ENCODE data around the gene VIPR2. TPM values are rescaled to one million over a fixed set of nuclear protein-coding genes. Genes with fewer than 3 reads are reported as not detected.

VIPR2 gene
- total RNA-seq, 2 donors from 2014 or later = not detected

DNA sequence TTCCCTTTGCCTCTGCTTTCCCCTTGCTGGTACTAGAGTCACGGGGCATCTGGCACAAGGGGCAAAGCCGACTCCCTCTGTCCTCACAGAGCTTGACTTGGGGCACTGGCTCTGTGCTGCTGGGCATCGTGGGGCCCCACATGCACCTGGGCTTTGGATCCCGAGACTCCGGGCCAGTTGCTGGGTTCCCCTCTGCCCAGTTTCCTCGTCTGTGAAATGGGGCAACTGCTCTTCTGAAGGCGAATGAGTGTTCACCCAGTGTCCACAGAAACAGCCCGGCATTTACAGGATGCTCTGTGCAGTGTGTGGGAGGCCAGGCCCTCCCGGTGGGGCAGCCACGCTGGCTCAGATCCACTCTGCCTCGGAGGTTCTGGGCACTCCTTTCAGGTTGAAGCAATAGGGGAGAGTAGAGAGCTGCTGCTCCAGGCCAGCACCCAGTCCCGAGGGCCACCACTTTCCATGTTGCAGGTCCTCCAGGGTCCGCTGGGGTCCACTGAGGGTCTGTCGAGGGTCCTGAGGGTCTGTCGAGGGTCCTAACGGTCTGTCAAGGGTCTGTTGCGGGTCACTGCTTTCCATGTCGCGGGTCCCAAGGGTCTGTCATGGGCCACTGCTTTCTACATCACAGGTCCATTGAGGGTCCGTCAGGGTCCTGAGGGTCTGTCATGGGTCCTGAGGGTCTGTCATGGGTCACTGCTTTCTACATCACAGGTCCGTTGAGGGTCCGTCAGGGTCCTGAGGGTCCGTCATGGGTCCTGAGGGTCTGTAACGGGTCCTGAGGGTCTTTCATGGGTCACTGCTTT, 103.6 kb downstream of the VIPR2 start:
- DNase-seq (no peak), ATAC-seq (no peak)
- no peak overlapping the region for H3K27ac Mint-ChIP-seq

DNA sequence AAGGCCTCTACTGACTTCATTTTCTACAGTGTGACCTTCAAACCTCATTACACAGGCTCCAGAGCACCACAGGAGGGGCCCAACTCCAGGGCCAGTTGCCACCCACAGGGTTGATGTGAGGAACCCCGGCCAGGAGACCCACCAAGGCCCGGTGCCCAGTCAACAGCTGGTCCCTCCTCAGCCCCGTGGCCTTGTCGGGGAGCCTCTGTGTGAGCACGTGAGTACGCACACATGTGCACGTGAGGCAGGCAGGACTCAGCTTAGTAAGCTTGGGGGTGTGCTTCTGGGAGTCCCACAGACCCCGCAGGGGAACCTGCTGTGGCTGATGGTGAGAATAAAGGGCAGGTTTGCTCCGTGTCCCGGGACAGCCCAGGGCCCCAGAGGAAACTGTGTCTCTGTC, 104.5 kb downstream of the VIPR2 start:
- Mint-ChIP-seq H3K36me3 (ENCODE audit: low read depth) (no peaks in the 10 kb centered on the region), H3K4me3 (no peak overlapping the region), H3K4me1 (no peaks in the 10 kb centered on the region), H3K27me3 (peaks cover 44% of the 10 kb centered on the region), H3K27ac (no peak overlapping the region)
- no peak for ATAC-seq
- no peak for DNase-seq
- H3K9me3 ChIP-seq (ENCODE audit: control insufficient read depth, low read length, poor library complexity, severe bottlenecking) = no peaks in the 10 kb centered on the region

More for the DNA sequence above, 103.6 kb downstream of the VIPR2 start:
- Mint-ChIP-seq H3K4me1 (no peaks in the 10 kb centered on the region), H3K36me3 (ENCODE audit: low read depth) (no peaks in the 10 kb centered on the region), H3K4me3 (no peak overlapping the region), H3K27me3 (peaks cover 41% of the 10 kb centered on the region)
- no peaks in the 10 kb centered on the region for H3K9me3 ChIP-seq (ENCODE audit: control insufficient read depth, low read length, poor library complexity, severe bottlenecking)

DNA sequence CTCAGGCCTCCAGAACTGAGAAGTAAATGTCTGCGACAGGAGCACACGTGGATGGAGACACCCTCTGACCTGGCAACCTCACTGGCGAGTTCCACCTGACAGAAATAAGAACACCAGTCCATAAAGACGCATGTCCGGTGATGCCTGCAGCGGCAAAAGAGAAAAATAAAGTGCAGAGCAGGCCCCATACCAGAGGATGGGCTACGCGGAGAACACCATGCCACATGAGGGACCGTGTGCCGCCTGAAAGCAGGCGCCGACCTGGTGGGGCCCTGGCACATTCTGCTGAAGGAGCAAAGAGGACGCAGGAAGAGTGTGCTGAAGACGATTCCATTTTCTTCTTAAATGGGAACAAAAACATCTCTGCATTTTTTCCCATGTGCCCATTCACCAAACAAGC, 105.0 kb downstream of the VIPR2 start:
- Mint-ChIP-seq H3K27ac (no peak overlapping the region), H3K36me3 (ENCODE audit: low read depth) (no peaks in the 10 kb centered on the region), H3K4me3 (no peak overlapping the region), H3K4me1 (no peaks in the 10 kb centered on the region), H3K27me3 (peaks cover 40% of the 10 kb centered on the region)
- H3K9me3 ChIP-seq (ENCODE audit: control insufficient read depth, low read length, poor library complexity, severe bottlenecking) = no peaks in the 10 kb centered on the region
- ATAC-seq (no peak), DNase-seq (no peak)

DNA sequence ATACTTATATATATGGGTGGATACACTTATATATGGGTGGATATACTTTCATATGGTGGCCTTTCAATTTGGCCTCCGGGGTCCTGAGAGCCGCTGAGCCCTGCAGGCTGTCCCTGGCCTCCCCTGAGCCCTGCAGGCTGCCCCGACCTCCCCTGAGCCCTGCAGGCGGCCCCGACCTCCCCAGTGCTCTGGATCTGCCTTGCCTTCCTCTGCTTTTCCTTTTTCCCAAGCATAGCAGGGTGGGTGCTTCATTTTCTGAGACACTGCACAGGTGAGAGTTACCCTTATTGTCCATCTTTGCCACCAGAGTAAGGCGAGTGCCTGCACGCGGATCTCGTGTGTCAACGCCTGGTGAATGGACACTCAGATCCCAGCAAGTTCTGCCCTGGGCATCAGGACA, 106.6 kb downstream of the VIPR2 start:
- ATAC-seq = no peak
- no peaks in the 10 kb centered on the region for H3K9me3 ChIP-seq (ENCODE audit: control insufficient read depth, low read length, poor library complexity, severe bottlenecking)
- Mint-ChIP-seq H3K4me1 (no peaks in the 10 kb centered on the region), H3K27me3 (peaks cover 39% of the 10 kb centered on the region), H3K27ac (no peak overlapping the region), H3K36me3 (ENCODE audit: low read depth) (no peaks in the 10 kb centered on the region), H3K4me3 (no peak overlapping the region)
- DNase-seq = no peak

DNA sequence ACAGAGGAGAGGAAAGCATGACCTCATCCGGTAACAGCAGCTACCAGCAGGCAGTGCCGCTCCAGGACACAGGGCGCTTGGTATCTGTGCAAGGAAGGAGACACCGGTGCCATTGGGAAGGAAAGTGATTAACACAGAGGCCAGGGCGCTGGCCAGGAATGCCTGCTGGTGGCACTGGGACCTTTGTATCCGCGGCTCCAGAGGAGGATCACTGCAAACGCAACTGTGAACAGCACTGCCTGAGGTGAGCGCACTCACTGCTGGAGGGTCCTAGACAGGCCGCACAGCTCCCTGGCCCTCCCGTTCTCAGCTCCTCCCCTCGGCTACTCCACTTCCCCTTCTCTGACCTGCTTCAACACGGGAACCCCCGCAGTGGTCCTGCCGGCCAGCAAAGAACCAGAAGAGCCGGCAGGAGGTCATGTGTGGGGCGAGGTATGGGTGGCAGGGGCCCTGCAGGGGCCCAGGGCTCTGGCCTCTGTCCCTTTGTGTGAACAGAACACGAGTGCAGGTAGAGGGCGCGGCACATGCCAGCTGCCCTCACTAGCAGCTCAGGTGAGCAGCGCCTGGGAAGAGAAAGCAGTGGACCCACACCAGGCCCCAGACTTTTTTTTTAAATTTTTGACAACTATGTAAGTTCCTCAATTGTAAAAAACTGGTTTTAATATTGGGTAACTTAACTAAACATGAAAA, 107.6 kb downstream of the VIPR2 start:
- no peak overlapping the region for H3K4me3 Mint-ChIP-seq
- H3K36me3 Mint-ChIP-seq (ENCODE audit: low read depth) = no peaks in the 10 kb centered on the region
- H3K9me3 ChIP-seq (ENCODE audit: control insufficient read depth, low read length, poor library complexity, severe bottlenecking) = no peaks in the 10 kb centered on the region
- DNase-seq = no peak
- no peaks in the 10 kb centered on the region for H3K4me1 Mint-ChIP-seq
- H3K27ac Mint-ChIP-seq = no peak overlapping the region
- peaks cover 39% of the 10 kb centered on the region for H3K27me3 Mint-ChIP-seq
- ATAC-seq = no peak

DNA sequence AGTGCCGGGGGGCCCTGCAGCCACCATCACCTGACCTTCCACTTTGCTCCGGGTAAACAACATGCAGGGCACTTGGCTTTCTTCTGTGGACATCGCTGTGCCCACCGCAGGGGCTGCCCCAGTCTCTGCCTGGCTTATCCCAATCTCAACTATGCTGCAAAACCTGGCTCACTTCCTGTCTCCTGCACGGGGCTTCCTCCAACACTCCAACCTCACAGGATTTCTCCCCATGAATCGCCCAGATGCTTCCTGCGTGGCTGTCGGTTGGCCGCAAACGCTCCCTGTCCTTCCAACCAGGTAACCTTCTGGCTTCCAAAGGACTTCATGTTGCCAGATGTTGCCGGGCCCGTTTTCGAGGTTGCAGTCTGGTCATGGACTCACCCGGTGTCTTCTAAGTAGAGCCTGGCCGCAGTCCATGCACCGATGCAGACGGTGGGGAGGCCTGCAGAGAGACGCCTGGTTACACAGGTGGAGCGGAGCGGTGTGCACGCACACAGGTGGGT, 109.0 kb downstream of the VIPR2 start:
- no peaks in the 10 kb centered on the region for H3K9me3 ChIP-seq (ENCODE audit: control insufficient read depth, low read length, poor library complexity, severe bottlenecking)
- Mint-ChIP-seq H3K36me3 (ENCODE audit: low read depth) (no peaks in the 10 kb centered on the region), H3K4me1 (peaks cover 2% of the 10 kb centered on the region), H3K4me3 (no peak overlapping the region), H3K27ac (no peak overlapping the region), H3K27me3 (peaks cover 47% of the 10 kb centered on the region)
- DNase-seq (no peak), ATAC-seq (no peak)

DNA sequence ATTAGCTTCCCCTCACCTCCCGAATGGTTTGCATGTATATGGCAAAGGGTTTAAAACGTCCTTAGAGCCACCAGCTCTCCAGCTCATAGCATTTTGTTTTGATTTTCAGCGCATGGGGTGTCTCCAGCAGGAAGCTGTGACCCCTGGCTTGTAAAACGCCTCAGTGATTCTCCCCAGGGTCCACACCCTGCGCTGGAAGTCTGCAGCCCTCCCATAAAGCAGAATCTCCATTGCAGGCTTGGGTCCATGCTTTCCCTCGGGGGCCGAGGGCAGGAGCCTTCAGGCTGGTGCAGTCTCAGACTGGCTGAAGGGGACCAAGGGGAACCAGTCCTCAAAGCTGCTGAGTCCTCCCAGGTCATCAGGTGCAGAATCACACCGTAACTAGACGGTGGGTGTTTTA, 109.7 kb downstream of the VIPR2 start:
- no peak overlapping the region for H3K4me3 Mint-ChIP-seq
- no peak for DNase-seq
- H3K4me1 Mint-ChIP-seq = peaks cover 5% of the 10 kb centered on the region
- H3K27ac Mint-ChIP-seq = no peak overlapping the region
- H3K36me3 Mint-ChIP-seq (ENCODE audit: low read depth) = no peaks in the 10 kb centered on the region
- ATAC-seq = no peak
- no peaks in the 10 kb centered on the region for H3K9me3 ChIP-seq (ENCODE audit: control insufficient read depth, low read length, poor library complexity, severe bottlenecking)
- peaks cover 49% of the 10 kb centered on the region for H3K27me3 Mint-ChIP-seq

DNA sequence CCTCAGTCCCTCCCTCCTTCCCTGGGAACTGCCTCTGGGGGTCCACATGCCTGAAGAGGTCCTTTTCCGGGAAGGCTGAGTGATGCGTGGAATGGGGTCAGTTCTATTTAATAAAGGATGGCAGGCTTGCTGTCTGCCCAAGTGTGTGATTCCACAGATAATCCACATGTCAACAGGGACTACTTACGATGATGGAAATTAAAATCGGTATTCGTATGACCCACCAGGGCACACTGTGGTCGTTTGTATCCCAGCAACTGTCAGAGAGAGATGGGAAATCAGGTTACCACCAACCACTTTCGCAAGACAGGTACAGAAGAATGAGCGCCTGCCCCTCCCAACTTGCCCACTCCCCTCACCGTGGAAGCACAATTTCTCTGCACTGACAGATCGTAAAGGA, 110.3 kb downstream of the VIPR2 start:
- Mint-ChIP-seq H3K36me3 (ENCODE audit: low read depth) (no peaks in the 10 kb centered on the region), H3K4me3 (no peak overlapping the region), H3K4me1 (peaks cover 5% of the 10 kb centered on the region), H3K27ac (no peak overlapping the region), H3K27me3 (peaks cover 50% of the 10 kb centered on the region)
- DNase-seq (no peak), ATAC-seq (no peak)
- no peaks in the 10 kb centered on the region for H3K9me3 ChIP-seq (ENCODE audit: control insufficient read depth, low read length, poor library complexity, severe bottlenecking)

DNA sequence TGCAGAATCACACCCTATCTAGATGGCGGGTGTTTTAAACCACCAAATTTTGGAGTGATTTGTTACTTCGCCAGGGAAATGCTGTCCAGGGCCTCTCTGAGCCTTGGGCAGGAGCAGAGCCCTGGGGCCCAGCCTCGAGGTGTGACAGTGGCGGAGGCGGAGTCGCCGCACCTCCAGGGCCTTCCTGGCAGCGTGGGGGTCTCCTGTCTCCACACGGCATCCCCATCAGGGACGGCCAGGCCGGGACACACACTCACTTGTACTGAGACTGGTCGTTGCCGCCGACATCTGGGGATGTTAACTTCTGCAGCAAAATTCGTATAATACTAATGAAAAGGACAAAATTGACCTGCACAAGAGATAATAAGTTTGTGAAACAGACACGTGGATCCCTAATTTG, 110.7 kb downstream of the VIPR2 start:
- ATAC-seq = no peak
- Mint-ChIP-seq H3K4me1 (peaks cover 5% of the 10 kb centered on the region), H3K4me3 (no peak overlapping the region), H3K27ac (no peak overlapping the region), H3K27me3 (peaks cover 51% of the 10 kb centered on the region), H3K36me3 (ENCODE audit: low read depth) (no peaks in the 10 kb centered on the region)
- DNase-seq = no peak
- no peaks in the 10 kb centered on the region for H3K9me3 ChIP-seq (ENCODE audit: control insufficient read depth, low read length, poor library complexity, severe bottlenecking)

DNA sequence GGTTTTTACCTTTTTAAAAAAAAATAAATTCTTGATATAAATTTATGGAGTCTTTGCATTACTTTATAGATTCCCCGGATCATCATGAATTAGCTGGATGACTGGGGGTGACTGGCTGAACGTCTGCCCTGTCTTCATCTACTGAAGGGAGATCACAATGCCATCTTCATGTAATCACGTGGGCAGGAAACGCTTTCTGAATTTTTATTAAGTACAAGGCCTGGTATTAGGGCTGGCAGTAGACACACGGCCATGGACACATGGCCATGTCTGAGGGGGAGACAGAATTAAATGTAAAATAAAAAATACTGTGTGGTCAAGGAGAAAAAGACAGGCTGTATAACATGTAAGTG, 111.2 kb downstream of the VIPR2 start:
- H3K9me3 ChIP-seq (ENCODE audit: control insufficient read depth, low read length, poor library complexity, severe bottlenecking) = no peaks in the 10 kb centered on the region
- Mint-ChIP-seq H3K27ac (no peak overlapping the region), H3K4me3 (no peak overlapping the region), H3K4me1 (peaks cover 5% of the 10 kb centered on the region), H3K36me3 (ENCODE audit: low read depth) (no peaks in the 10 kb centered on the region), H3K27me3 (peaks cover 55% of the 10 kb centered on the region)
- ATAC-seq (no peak), DNase-seq (no peak)

DNA sequence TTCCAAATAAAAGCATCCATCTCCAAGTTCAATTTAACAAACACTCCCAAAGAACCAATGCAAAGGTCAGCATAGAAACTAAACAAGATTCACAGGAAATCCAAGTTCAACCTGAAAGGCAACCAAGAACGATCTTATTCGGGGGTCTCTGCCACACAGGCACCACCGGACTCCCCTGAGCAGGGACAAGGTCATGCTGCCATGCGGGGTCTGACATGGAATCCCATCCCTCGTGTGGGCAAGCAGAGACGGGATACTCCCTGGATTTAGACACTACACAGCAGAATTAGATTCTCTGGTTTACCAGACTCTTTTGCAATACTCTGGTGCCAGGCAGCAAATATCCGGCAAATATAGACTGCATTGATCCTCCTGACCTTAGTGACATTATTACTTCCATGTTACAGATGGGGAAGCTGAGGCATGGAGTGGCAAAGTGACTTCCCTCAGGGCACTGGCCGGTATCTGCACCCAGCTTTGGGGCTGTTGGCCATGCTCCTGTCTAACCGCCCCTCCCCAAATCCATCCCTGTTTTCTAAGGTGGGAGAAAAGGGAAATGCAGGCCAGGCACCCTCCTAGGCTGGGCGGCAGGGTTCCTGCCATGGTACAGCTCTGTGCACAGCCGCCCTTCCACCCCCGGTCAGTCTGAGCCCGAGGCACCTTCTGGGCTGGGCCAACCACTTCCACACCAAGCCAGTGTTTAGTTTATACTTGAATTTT, 111.8 kb downstream of the VIPR2 start:
- no peaks in the 10 kb centered on the region for H3K9me3 ChIP-seq (ENCODE audit: control insufficient read depth, low read length, poor library complexity, severe bottlenecking)
- H3K4me1 Mint-ChIP-seq = peaks cover 5% of the 10 kb centered on the region
- no peak overlapping the region for H3K4me3 Mint-ChIP-seq
- DNase-seq = no peak
- ATAC-seq = no peak
- H3K27ac Mint-ChIP-seq = no peak overlapping the region
- H3K36me3 Mint-ChIP-seq (ENCODE audit: low read depth) = no peaks in the 10 kb centered on the region
- H3K27me3 Mint-ChIP-seq = peaks cover 55% of the 10 kb centered on the region

DNA sequence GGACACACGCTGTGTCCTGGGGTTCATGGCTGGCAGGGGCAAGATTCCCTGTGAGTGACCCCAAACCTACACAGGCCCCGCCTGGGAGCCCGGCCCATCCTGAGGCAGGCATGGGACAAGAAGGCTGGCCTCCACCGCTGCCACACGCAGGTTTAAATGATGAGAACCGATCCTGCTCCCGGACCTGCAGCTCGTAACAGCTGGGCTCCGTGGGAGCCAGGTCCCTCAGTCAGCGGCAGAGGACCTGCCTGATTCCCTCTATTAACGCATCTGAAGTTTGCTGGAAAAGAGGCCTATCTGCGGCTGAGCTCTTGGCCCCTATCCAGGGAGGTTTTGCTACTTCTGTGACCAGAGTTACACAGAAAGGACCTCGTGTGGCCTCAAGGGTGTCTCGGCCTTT, 112.3 kb downstream of the VIPR2 start:
- Mint-ChIP-seq H3K4me3 (no peak overlapping the region), H3K27ac (no peak overlapping the region)

DNA sequence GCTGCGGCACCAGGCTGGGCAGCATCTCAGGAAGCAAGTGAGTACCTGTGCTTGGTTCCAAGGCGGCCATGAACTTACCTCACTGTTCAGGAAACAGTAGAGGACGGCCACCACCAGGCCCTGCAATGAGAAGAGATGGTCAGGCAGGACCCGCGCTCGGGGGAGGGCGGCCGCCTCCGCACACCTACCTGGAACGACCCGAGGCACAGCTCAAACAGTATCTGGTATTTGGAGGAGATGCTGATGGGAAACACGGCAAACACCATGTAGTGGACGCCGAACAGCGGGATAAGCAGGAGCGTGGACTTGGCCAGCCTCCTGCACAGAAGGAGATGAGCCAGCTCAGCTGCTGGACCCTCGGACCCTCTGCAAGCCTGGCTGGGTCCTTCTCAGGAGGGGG, 112.9 kb downstream of the VIPR2 start:
- Mint-ChIP-seq H3K4me1 (peaks cover 5% of the 10 kb centered on the region), H3K27ac (no peak overlapping the region), H3K27me3 (peaks cover 59% of the 10 kb centered on the region), H3K36me3 (ENCODE audit: low read depth) (no peaks in the 10 kb centered on the region), H3K4me3 (no peak overlapping the region)
- no peaks in the 10 kb centered on the region for H3K9me3 ChIP-seq (ENCODE audit: control insufficient read depth, low read length, poor library complexity, severe bottlenecking)
- DNase-seq (no peak), ATAC-seq (no peak)

More for the DNA sequence above, 112.3 kb downstream of the VIPR2 start:
- peaks cover 56% of the 10 kb centered on the region for H3K27me3 Mint-ChIP-seq
- no peaks in the 10 kb centered on the region for H3K9me3 ChIP-seq (ENCODE audit: control insufficient read depth, low read length, poor library complexity, severe bottlenecking)
- H3K36me3 Mint-ChIP-seq (ENCODE audit: low read depth) = no peaks in the 10 kb centered on the region
- DNase-seq (no peak), ATAC-seq (no peak)
- peaks cover 5% of the 10 kb centered on the region for H3K4me1 Mint-ChIP-seq
